Measurements from ENCODE around the gene BARD1.
"Not testable (repeated sequence)": the region's sequence is repeated elsewhere in the genome, so short reads cannot be mapped to it uniquely, and the experiment has no call there.

The BARD1 gene

DNA sequence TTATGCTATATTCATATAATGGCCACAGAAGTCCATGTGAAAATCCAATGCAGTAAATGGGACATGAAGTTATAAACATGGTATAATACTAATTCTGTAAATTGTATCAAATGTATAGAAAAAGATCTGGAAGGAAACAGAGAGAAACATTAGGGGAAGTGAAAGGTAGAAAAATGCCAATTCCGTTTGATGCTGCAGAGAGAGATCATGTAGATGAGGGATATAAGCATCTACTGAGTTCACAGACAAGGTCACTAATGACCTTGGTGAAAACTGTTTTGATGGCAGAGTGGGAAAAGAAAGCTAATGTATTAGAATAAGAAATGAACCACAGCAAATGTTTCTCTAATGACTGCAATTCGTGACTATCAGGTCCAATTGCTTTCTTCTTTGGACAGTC is 56.0 kb downstream of the BARD1 start:
- DNase-seq, result no peak

DNA sequence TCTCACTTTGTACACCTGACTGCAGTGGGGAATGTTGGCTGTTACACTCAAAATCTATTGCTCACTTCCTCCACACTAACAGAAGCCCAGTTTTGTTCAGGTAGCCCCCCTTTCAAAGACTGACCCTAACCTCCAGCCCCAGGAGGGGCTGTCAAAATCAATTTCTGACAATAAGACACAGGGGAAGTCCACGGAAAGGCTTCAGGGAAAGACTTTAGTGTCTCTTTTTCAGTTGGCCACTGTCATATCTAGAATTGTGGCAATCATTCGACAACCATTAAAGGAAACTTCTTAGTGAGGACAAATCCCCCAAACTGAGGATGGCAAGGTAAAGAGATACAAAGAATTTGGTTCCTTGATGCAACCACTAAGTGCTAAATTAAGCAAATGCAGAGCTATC is 59.0 kb downstream of the BARD1 start:
- no peak for DNase-seq

DNA sequence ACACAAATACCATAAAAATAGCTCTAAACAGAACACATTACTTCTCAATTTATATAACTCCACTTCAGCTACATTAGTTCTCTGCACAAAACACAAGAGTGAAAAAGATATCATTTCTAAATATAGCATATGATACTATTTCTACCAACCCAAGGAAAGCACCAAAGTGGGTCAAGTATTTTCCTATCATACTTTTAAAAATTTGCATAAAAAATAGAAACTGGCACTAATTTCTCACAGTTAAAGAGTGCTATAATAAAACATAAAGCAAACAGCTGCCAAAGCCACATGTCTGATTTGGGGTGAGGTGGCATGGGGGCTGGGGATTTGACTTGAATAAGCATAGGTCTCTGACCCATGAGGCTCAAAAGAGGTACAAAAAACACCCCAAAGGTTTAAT is 61.5 kb downstream of the BARD1 start:
- DNase-seq, result no peak

DNA sequence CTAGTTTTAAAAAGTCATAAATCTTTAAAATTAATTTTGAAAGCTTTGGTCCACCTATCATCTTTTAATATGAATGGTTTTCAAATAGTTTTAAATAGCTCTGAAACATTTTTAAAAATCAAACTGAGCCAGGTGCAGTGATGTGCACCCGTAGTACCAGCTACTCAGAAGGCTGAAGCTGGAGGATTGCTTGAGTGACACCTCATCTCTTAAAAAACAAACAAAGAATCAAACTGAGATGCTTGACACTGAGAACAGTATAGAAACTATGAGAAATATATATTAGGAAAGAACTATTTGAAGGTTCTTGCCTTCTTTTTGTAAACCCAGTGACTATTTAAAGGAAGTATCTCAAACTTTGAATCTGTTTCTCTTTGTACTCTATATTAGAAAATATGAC is 67.4 kb downstream of the BARD1 start:
- DNase-seq, result no peak

DNA sequence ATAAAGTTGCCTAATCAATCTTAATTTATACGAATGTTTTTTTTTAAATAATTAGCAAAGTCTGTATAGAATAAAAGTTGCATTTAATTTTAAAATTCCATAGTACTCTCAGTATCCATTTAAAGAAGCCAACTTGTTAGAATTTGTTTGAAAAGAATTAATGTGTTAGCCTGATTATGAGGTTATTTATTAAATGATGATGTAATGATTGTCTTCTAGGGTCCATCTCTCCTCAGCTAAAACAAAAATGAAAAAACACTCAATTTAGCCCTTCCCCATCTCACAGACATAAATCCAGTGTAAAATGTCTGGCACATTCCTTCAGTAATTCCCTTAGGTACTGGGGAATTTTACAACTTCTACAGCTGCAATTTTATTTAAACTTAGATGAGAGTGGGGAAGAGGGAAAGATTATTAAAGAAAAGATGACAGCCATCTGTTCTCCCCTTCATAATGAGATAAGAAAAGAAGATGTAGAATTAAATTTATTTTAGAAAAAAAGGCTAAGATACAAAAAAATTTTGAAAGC is 68.6 kb downstream of the BARD1 start:
- DNase-seq, result no peak

DNA sequence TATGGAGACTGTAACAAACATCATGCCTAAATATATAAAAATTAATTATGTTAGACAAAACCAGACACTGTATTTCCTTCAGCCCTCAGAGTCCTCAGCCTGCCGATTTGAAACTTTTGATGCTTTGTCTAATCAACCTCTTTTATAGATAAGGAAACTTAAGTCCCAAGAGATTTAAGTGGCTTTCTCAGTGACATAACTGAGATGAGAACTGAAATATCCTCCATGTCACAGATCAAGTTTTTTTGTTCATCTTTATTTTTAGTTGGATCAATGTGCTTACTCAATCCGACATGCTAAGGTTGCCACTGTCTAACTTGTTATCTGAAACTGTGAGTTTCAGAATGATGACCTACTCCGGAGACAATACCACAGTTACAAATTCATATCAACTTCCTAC is 72.3 kb downstream of the BARD1 start:
- no peak for DNase-seq

DNA sequence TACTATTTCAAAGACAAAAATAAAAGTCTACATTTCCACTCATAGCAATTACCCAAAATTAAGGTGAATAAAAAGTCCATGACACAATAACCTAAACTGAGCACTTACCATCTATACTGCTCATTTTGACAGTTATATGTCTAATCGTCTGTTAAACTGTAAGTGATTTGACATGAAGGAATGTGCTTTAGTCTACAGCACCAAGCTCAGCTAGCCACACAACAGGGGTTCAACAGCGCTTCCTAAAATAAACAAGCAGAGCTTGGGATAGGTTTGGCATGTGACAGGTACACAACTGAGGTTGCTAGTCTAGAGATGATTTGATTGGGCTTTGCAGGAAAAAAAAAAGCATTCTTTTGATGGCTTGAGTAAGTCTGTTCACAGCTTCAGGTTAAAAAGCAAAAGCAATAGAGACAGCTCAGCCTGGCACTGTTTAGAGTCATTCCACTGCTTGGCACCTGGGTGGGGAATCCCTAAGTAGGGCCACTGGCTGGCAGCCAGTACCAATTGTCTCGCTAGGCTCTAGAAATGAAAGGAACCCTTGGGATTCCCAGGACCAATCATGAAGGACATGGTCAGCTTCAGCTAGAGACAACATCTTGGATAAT is 78.6 kb downstream of the BARD1 start:
- DNase-seq, result no peak

DNA sequence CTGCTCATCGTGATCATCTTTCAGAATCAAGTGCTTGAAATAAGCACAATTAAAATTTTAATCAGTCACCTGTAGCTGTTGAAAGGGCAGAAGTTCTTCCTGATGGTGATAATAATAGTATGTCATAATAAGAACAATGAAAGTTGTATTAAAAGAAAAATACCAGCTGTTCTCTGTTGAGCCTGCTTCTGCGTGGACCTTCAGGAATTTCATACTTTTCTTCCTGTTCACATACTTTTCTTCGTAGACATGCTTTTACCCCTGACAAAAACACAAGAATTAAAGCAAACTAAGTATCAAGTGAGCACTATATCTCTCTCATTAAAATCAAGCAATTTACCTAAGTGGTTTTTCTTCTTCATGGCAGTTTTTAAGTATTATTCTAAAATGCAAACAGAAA is 79.2 kb downstream of the BARD1 start:
- no peak for DNase-seq

DNA sequence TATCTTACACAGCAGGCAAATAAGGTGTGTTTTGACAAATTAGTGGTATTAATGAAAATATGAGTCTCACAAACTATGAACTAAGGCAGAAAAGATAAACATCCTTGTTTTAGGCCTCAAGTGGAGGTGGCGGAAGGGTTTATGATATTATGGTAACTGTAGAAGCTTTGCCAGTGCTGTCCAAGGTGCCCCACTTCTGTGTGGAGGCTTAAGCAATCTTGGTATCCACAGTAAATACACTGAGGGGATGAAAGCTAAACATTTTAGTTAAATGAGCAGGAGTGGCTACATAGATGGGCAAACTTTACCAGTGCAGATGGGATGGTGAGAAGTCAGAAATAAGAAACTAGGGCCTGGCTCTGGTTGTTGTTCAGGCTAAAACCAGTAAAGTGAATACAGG is 84.7 kb downstream of the BARD1 start:
- no peak for DNase-seq

DNA sequence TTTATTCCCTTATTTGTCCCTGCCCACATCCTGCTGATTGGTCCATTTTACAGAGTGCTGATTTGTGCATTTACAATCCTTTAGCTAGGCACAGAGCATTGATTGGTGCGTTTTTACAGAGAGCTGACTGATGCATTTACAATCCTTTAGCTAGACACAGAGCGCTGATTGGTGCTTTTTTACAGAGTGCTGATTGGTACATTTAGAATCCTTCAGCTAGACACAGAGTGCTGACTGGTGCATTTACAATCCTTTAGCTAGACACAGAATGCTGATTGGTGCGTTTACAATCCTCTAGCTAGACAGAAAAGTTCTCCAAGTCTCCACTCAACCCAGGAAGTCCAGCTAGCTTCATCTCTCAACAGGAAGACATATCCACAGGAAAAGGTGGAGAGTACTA is 91.6 kb downstream of the BARD1 start:
- DNase-seq, result not testable (repeated sequence)

DNA sequence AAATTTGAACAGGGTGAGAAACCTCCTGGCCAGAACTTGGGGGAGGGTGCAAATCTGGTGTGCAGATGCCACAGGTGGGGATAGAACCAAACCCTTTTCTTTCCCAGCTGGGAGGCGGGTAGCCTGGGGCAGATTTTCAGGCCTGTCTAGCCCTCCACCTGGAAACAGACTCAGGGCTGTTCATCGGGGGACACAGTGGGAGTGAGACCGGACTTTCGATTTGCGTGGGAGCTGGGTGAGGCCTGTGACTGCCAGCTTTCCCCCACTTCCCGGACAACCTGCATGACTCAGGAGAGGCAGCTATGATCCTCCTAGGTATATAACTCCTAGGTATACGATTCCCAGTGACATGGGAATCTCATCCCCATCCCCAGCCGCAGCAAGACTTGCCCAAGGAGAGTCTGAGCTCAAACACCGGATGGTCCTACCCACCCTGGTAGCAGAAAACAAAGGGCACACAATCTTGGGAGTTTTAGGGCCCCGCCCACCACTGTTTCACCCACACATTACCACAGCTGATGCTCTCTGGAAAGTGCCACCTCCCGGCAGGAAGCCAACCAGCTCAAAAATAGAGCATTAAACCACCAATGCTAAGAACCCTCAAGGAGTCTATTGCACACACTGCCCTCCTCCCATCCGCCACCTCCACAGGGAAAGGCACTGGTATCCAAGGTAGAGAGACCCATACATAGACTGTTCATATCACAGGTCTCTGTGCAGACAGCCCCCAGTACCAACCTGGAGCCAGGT is 92.5 kb downstream of the BARD1 start:
- no peak for DNase-seq

DNA sequence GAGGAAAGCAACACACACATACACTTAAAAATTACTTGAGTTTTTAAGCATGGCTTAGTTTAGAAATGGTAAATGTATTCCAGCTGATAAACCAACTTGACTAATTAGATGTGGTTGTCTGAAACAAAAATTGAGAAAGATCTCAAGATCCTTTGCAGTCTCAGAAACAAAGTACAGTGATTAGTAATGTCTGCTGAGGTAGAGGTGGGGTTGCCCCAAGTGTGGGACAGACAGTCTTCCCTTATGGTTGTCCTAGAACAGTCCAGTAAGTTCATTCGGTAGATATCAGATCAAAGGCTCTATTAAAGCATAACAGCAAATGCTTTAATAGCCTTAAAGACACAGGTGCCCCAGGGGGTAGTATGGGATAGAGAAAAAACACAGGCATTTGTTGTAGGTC is 94.5 kb downstream of the BARD1 start:
- DNase-seq, result no peak

DNA sequence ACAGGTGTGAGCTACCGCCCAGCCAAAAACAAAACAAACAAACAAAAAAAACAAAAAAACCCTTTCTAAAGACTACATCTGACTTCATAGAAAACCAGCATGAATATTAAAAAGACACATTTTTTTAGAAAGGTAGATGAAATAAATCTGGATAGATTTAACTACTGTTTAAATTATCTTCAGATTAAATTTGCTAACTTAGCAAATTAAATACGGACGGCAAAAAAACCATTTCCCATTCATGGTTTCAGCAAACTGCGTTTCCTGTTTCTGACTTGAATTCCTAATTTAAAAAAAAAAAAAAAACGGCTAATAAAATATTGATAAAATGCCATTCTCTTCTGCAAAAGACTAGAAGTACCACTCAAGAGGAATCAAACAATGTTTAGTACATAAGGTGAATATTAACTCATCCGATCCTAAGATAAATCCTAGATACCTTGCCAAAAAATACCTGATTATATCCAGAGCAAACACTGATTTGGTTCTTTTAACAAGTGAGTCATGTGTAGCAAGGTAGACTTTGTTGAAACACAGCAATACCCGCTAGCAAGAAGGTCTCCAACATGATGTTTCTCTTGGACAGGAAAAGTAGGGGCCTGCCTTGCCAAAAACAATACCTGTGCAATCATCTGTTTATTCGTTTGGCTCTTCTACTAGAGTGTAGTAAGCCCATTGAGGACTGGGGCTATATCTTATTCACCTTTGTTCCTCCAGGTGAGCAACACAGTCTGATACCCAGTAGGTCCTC is 96.2 kb downstream of the BARD1 start:
- no peak for DNase-seq

DNA sequence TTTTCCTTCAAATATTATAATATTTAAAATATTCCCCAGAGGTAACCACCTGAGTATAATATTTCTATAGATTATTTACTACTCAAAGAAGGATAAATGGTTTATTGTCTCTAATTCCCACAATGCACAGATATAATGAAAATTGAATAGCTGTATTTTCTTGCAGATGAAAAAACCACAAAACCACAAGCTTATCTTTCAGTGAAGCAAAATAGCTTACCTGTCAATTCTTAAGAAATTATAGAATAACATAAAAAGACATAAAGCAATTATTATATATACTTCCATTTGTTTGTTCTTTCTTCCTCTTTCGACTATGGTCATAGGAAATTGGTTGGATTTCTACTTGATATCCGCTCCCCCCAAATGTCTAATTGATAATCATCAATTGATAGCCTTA is 98.8 kb downstream of the BARD1 start:
- DNase-seq, result no peak

DNA sequence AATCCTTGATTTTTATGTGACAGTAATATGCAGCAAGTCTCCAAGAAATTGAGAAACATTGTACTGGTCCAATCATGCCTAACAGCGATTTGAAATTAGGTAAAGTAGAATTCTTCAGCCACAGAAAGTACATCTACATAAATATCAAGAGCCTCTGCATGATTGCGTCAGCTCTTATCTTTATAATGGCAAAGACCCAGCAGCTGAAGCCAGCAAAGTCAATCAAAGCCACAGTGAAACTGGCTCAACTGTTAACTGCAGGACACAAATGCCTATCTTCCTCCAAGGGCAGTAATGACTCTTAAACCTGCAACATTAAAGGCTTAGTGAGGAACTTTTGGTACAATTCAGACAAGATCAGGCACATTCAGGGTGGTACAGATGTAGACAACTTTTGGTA is 102.5 kb downstream of the BARD1 start:
- DNase-seq, result no peak

DNA sequence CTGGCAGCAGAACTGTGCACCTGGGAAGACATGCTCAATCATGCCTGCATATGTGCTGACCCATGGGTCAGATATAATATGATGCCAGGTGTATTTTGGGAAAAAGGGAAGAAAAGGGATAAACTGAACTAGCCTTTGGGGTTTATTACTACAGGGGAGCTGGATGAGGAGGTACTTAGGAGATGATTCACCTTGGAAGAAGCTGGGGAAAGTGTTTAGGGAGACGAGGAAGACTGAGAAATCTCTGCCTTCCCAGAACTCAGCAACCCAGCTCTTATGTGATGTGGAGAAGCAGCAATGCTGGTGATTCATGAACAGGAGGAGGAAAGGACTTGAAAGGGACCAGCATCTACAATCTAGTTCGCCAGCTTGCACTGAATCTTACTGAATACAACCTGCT is 110.2 kb downstream of the BARD1 start:
- DNase-seq, result no peak

DNA sequence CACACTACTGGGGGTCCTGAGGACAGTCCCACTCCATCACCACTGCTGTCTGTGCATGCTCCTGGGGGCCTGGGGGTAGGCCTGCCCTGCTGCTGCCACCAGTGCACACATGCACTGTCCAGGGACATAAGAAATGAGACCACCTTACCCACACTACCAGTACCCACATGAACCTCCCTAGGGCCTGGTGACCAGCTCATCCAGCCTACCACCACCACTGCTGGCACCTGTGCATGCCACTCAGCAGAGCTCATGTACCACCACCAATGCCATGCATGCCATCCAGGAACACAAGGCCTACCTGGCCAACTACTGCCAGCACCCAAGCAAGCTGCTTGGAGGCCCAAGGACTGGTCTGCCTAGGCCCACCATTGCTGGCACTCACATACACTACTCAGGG is 112.8 kb downstream of the BARD1 start:
- no peak for DNase-seq

DNA sequence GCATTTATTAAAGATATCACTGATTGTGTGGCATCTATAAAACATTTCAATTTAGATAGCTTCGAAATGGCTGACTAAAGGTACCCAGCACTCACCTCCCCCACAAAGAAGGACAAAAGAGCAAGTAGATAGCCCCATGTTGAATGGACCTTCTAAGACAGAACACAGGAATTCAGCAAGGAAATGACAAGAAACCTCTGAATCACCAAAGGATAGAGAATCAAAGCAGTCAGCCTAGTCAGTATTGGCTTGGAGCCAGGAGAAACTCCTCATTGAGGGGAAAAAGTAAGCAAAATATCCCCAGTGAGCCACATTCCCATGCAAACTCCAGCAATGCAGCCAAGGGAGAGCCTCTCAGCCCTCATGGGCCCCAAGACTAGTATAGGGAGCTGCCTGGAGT is 113.7 kb downstream of the BARD1 start:
- DNase-seq, result no peak

DNA sequence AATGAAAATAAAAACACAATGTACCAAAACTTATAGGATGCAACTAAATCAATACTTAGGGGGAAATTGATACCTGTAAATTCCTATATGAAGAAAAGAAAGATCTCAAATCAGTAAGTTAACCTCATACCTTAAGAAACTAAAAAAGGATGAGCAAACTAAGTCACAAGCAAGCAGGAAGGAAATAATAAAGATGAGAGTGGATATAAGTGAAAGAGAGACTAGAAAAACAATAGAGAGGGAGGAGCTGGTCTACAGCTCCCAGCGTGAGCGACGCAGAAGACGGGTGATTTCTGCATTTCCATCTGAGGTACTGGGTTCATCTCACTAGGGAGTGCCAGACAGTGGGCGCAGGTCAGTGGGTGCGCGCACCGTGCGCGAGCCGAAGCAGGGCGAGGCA is 125.9 kb downstream of the BARD1 start:
- not testable (repeated sequence) for DNase-seq

DNA sequence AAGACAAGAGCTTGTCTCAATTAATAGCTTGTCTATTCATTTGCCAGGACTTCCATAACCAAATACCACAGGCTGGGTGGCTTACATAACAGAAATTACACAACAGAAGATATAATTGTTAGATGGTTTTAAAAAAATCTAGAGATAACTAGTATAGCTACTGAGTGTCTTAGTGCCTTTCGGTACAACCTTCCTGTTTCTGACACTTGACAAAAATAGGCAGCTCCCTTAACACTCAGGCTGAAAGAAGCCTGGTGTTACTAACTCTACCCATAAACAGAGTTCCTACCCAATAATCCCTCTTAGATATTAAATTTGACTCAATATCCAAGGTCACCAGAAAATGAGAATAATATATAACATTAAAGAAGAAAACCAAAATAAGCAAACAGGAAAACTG is 129.7 kb downstream of the BARD1 start:
- no peak for DNase-seq

DNA sequence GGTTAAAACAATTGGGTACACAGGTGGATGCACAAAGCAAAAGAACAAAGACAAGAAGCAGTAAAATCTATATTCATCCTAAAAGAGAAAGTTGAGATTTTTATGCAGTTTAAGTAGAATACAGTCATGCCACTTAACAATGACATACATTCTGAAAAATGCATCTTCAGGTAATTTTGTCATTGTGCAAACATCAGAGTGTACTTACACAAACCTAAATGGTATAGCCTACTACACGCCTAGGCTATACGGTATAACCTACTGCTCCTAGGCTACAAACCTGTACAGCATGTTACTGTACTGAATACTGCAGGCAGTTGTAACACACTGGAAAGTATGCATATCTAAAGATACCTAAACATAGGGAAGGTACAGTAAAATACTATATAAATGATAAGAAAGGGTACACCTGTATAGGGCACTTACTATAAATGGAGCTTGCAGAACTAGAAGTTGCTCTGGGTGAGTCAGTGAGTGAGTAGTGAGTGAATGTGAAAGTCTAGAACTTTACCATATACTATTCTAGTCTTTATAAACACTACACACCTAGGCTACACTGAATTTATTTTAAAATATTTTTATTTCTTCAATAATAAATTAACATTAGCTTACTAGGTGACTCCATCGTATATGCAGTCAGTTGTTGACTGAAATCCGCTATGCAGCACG is 132.9 kb downstream of the BARD1 start:
- no peak for DNase-seq
